K562 (cell line): ENCODE results near the gene TM7SF2. TPM values are rescaled to one million over a fixed set of nuclear protein-coding genes. Genes with fewer than 3 reads are reported as not detected.

ENCODE experiments used
- ATAC-seq: fragments of 200-7000 bp; cut with Tn5 transposase; 3 replicates; pipeline ENCODE4 v1.9.1; 2020; ENCODE audit warnings: moderate library complexity
- BruUV-seq: library from RNA; stranded (reverse); fragments of 400-500 nt; replicated peaks from 2 replicates; lab custom pipeline; 2021; lab: Mats Ljungman, UMichigan
- CTCF ChIA-PET: fragments of 300-600 bp; formaldehyde crosslinking; extraction: SDS; loops from one replicate; lab custom pipeline; 2021; ENCODE audit warnings: low intra/inter-chr PET ratio; lab: Yijun Ruan, JAX
- POLR2A ChIA-PET: fragments of 300-600, 350-650 bp; sonication (Branson Sonifier 250); formaldehyde crosslinking; extraction: SDS; loops from one replicate; lab custom pipeline; 2021; ENCODE audit warnings: antibody characterized with exemption, inconsistent platforms; lab: Yijun Ruan, JAX
- DNase-seq, 4 experiments: peaks; one replicate each; pipeline versions ENCODE4 v3.0.0 to v3.0.0-alpha.2; 2011 to 2018; ENCODE audit warnings: low spot score in 3 of 4, mixed read lengths in 3 of 4; ENCODE audit errors: extremely low read depth in 1 of 4
- FAIRE-seq: peaks from 2 replicates; lab custom pipeline; 2011; peaks lifted over from hg19 to GRCh38; lab: Jason Lieb, UNC
- H2AFZ ChIP-seq: 2 replicates; pipeline ENCODE4 v1.6.0; 2011; ENCODE audit warnings: low read depth, low read length, control low read depth, inconsistent platforms
- H3K27ac ChIP-seq: fragments of 200-600 bp; 3 replicates; pipeline ENCODE4 v1.8.0; 2011; ENCODE audit warnings: low read depth, mild to moderate bottlenecking, control low read depth, inconsistent platforms, low read length, moderate library complexity, mixed read lengths; ENCODE audit errors: extremely low read depth
- H3K27me3 ChIP-seq, 2 experiments: fragments of 300-600 bp in 1 of 2; 2 replicates in 1 of 2; 3 replicates in 1 of 2; pipeline versions ENCODE4 v1.6.0 to v1.8.0; 2011; ENCODE audit warnings: inconsistent platforms in 2 of 2, low read length in 2 of 2, mild to moderate bottlenecking in 1 of 2, mixed read lengths in 1 of 2, moderate library complexity in 1 of 2; ENCODE audit not compliant: control insufficient read depth in 2 of 2, insufficient read depth in 2 of 2
- H3K36me3 ChIP-seq: fragments of 300-600 bp; 3 replicates; pipeline ENCODE4 v1.8.0; 2011; ENCODE audit warnings: mild to moderate bottlenecking, low read length, inconsistent platforms; ENCODE audit not compliant: control insufficient read depth, insufficient read depth
- H3K4me1 ChIP-seq, 2 experiments: fragments of 200-600 bp in 1 of 2; replicated peaks in 1 of 2; 2 replicates in 1 of 2; 3 replicates in 1 of 2; pipeline versions ENCODE4 v1.5.1 to v1.8.0; 2011; ENCODE audit warnings: inconsistent platforms in 2 of 2, low read length in 2 of 2, mild to moderate bottlenecking in 1 of 2, mixed read lengths in 1 of 2, moderate library complexity in 1 of 2; ENCODE audit not compliant: control insufficient read depth in 2 of 2, insufficient read depth in 2 of 2
- H3K4me2 ChIP-seq: 2 replicates; pipeline ENCODE4 v1.6.1; 2011; ENCODE audit warnings: low read length, control low read depth, inconsistent platforms, mixed read lengths; ENCODE audit not compliant: insufficient read depth
- H3K4me3 ChIP-seq: fragments of 200-600 bp; sonication (generic), shearing (Covaris generic); 2 replicates; pipeline ENCODE4 v1.5.1; 2016; ENCODE audit warnings: control low read depth, inconsistent platforms
- H3K79me2 ChIP-seq: fragments of 200-600 bp; 3 replicates; pipeline ENCODE4 v1.8.0; 2011; ENCODE audit warnings: low read length, inconsistent platforms; ENCODE audit not compliant: control insufficient read depth, insufficient read depth
- H3K9ac ChIP-seq, 2 experiments: 2 replicates each; pipeline versions ENCODE4 v1.6.0 to v1.6.1; 2011; ENCODE audit warnings: low read depth in 2 of 2, low read length in 2 of 2, control low read depth in 1 of 2, inconsistent platforms in 1 of 2, mild to moderate bottlenecking in 1 of 2, mixed read lengths in 1 of 2; ENCODE audit not compliant: insufficient read depth in 1 of 2
- H3K9me1 ChIP-seq: one replicate; pipeline ENCODE4 v1.6.0; 2011; ENCODE audit warnings: inconsistent platforms, mild to moderate bottlenecking, low read length, moderate library complexity; ENCODE audit not compliant: control insufficient read depth, insufficient read depth
- H3K9me3 ChIP-seq: replicated peaks from 2 replicates; pipeline ENCODE4 v1.5.1; 2011; ENCODE audit warnings: low read depth, low read length, inconsistent platforms; ENCODE audit not compliant: control insufficient read depth, insufficient read depth
- H4K20me1 ChIP-seq: replicated peaks from 2 replicates; pipeline ENCODE4 v1.6.1; 2011; ENCODE audit warnings: low read length, inconsistent platforms, mixed read lengths; ENCODE audit not compliant: control insufficient read depth, insufficient read depth
- GTF2F1 ChIP-seq: IDR thresholded peaks from 2 replicates; pipeline ENCODE4 v1.6.1; 2011; ENCODE audit warnings: low read depth, low read length, improper control_type of control experiment
- MBD2 ChIP-seq: sonication (generic); IDR thresholded peaks from 2 replicates; pipeline ENCODE4 v1.6.1; 2016; ENCODE audit warnings: low read depth, borderline replicate concordance
- NFXL1 ChIP-seq: fragments of 450-650 bp; formaldehyde crosslinking; IDR thresholded peaks from 2 replicates; pipeline ENCODE4 v1.4.0; 2021; ENCODE audit warnings: mild to moderate bottlenecking
- PCBP1 ChIP-seq: fragments of 200-400 bp; formaldehyde crosslinking; IDR thresholded peaks from 2 replicates; pipeline ENCODE4 v1.6.1; 2018; ENCODE audit warnings: mild to moderate bottlenecking, low read depth, low read length; ENCODE audit not compliant: poor library complexity, severe bottlenecking
- PREB ChIP-seq: sonication (generic); formaldehyde crosslinking; IDR thresholded peaks from 2 replicates; pipeline ENCODE4 v1.8.1; 2023; ENCODE audit warnings: mild to moderate bottlenecking, missing genetic modification reagents
- PYGO2 ChIP-seq: fragments of 450-650 bp; IDR thresholded peaks from 2 replicates; pipeline ENCODE4 v1.6.1; 2016; ENCODE audit warnings: mild to moderate bottlenecking, missing genetic modification characterization, moderate library complexity, missing compliant biosample characterization
- SIRT6 ChIP-seq: IDR thresholded peaks from one replicate; pipeline ENCODE4 v1.6.1; 2012; ENCODE audit warnings: low read depth, mild to moderate bottlenecking, control low read depth, inconsistent platforms, low read length, moderate library complexity
- SMAD3 ChIP-seq: fragments of 450-650 bp; formaldehyde crosslinking; conservative IDR thresholded peaks from 2 replicates; pipeline ENCODE4 v1.4.0; 2020; ENCODE audit warnings: mild to moderate bottlenecking
- SMC3 ChIP-seq: conservative IDR thresholded peaks from 2 replicates; pipeline ENCODE4 v1.6.1; 2011; ENCODE audit warnings: low read depth, low read length, improper control_type of control experiment; ENCODE audit not compliant: insufficient read depth
- TFE3 ChIP-seq: fragments of 450-650 bp; formaldehyde crosslinking; IDR thresholded peaks from 2 replicates; pipeline ENCODE4 v1.4.0; 2020; ENCODE audit warnings: mild to moderate bottlenecking, mixed read lengths
- THAP7 ChIP-seq: fragments of 250-450 bp; sonication (Bioruptor Pico); IDR thresholded peaks from 2 replicates; pipeline ENCODE4 v1.5.0; 2021
- UBTF ChIP-seq, 2 experiments: IDR thresholded peaks; 2 replicates each; pipeline ENCODE4 v1.6.1; 2012; ENCODE audit warnings: improper control_type of control experiment in 2 of 2, low read depth in 2 of 2, low read length in 2 of 2, borderline replicate concordance in 1 of 2
- ZC3H11A ChIP-seq: IDR thresholded peaks from 2 replicates; pipeline ENCODE4 v1.6.1; 2012; ENCODE audit warnings: low read depth, low read length, improper control_type of control experiment
- ZNF282 ChIP-seq: sonication (generic); formaldehyde crosslinking; IDR thresholded peaks from 2 replicates; pipeline ENCODE4 v1.8.1; 2023; ENCODE audit warnings: missing genetic modification reagents
- ZNF57 ChIP-seq: fragments of 450-650 bp; formaldehyde crosslinking; IDR thresholded peaks from 2 replicates; pipeline ENCODE4 v1.4.0; 2020; ENCODE audit warnings: mild to moderate bottlenecking, moderate library complexity
- ZNF589 ChIP-seq: fragments of 200-800 bp; sonication (Bioruptor generic); IDR thresholded peaks from 2 replicates; pipeline ENCODE4 v1.6.1; 2016; ENCODE audit warnings: low read depth, missing genetic modification characterization, missing compliant biosample characterization
- WGBS: fragments of 100-300 bp; shearing (Covaris generic); methylation state at CpG from one replicate; pipeline ENCODE4 v1.1.6; 2016; ENCODE audit warnings: low coverage, mixed read lengths; ENCODE audit not compliant: insufficient coverage; ENCODE audit errors: missing lambda C conversion rate; 5-methylcytosine and 5-hydroxymethylcytosine counted together
- in situ Hi-C: fragments of 300-500 bp; cut with MboI; formaldehyde crosslinking; loops from 4 replicates; pipeline ENCODE4 v1.15.0; 2018; ENCODE audit warnings: inconsistent platforms, mixed read lengths
- intact Hi-C: fragments of 100-400 bp; cut with micrococcal nuclease; formaldehyde crosslinking; loops from 2 replicates; pipeline ENCODE4 v1.14.2; 2022
- polyA plus RNA-seq, 8 experiments: library from polyadenylated mRNA; depleted of rRNA in 4 of 8; stranded (reverse) in 5 of 8; unstranded in 3 of 8; fragments of >200 nt; fragmentation: Nextera tagmentation in 2 of 8; fragmentation: Illumina TruSeq in 1 of 8; extraction: Ambion mirVana in 2 of 8; extraction: Trizol in 1 of 8; gene quantifications; 2 replicates each; pipeline versions ENCODE4 v1.2.1 to v1.2.3, GENCODE V29; 2011 to 2014; ENCODE audit warnings: inconsistent platforms in 1 of 8, missing spikeins in 1 of 8
- total RNA-seq, 7 experiments: library from RNA; depleted of rRNA in 6 of 7; stranded (reverse); fragments of >200 nt in 6 of 7; fragmentation: Illumina TruSeq in 2 of 7; extraction: Trizol in 2 of 7; gene quantifications; 2 replicates each; pipeline versions ENCODE4 v1.2.1 to v1.2.3, GENCODE V29; 2011 to 2021; ENCODE audit warnings: low replicate concordance in 1 of 7

TM7SF2 gene
- total and polyA plus RNA-seq, 9 of the 15 experiments (the other 6 are each of a cell fraction or from before 2014, with no cell fraction given), result 1.2 to 22.0 (median 14.3) TPM

- CTCF ChIA-PET, result interaction anchor here (2.5 kb wide), 1 partner anchor 67 kb away, joined by 19 read pairs; the partner anchor contains the start of gene CAPN1
- no peak for ATAC-seq
- H3K9me1 ChIP-seq, result no peaks in the 10 kb centered on the region
- peak overlapping the region; percentile 79; the same call in 1 of the 3 replicates for H3K27ac ChIP-seq
- no peaks in the 10 kb centered on the region for H3K9me3 ChIP-seq
- POLR2A ChIA-PET, result interaction anchor here (0.6 to 7.2 kb wide), 8 partner anchors 17 to 386 kb away, joined by 3 to 92 read pairs (median 4); partner anchors contain the start of genes CDC42EP2, MALAT1, SPDYC and SYVN1
- WGBS, result 23% methylated on average over 13 of the region's 14 CpGs
- FAIRE-seq, result no peak
- H3K36me3 ChIP-seq, result peaks cover 40% of the 10 kb centered on the region
- peaks cover 31 to 70% of the 10 kb centered on the region in 2 experiments for H3K4me1 ChIP-seq
- peak overlapping the region; percentile 44 for H3K4me3 ChIP-seq
- no TSS peak for BruUV-seq
- peak overlapping the region; percentile 93 for H3K4me2 ChIP-seq
- in situ Hi-C loops (no loop called here), intact Hi-C loops (loop anchor here (5.0 to 10.0 kb wide), 3 partner anchors 201 to 266 kb away; partner anchors contain the start of gene CDC42EP2)
- H4K20me1 ChIP-seq, result no peaks in the 10 kb centered on the region
- no peaks in the 10 kb centered on the region for H3K27me3 ChIP-seq
- peak in 1 of 4 experiments; percentile 23 for DNase-seq
- peak overlapping the region; percentile 78 to 89 for H3K9ac ChIP-seq
- H3K79me2 ChIP-seq, result peaks cover 26% of the 10 kb centered on the region
- H2AFZ ChIP-seq, result peak overlapping the region; percentile 89; the same call in 1 of the 2 replicates
- no peak for TF ChIP-seq SIRT6
- TF ChIP-seq GTF2F1, result no peak
- no peak for TF ChIP-seq MBD2
- no peak for TF ChIP-seq PREB (CRISPR knock-in tag)
- TF ChIP-seq SMAD3 (CRISPR knock-in tag), result no peak
- TF ChIP-seq SMC3, result no peak
- TF ChIP-seq THAP7 (CRISPR knock-in tag), result no peak
- TF ChIP-seq ZC3H11A, result 0 out of 2 replicates have a peak, but pooled peaks have one; percentile 9
- no peak for TF ChIP-seq ZNF589 (CRISPR knock-in tag)
- TF ChIP-seq NFXL1 (CRISPR knock-in tag), result no peak
- no peak for TF ChIP-seq ZNF57 (CRISPR knock-in tag)
- no peak for TF ChIP-seq TFE3 (CRISPR knock-in tag)
- 0 out of 4 replicates have a peak, but pooled peaks of 1 of the 2 experiments have one; percentile 11 for TF ChIP-seq UBTF (IDR thresholded peaks at IDR 0.05; ENCODE audit: borderline replicate concordance in 1 of 2, low read depth in 2 of 2, low read length in 2 of 2)
- TF ChIP-seq ZNF282, result no peak
- no peak for TF ChIP-seq PCBP1
- TF ChIP-seq PYGO2 (tag), result no peak
Measured at GRCh38 chr11:65113361-65113756, 1.7 kb downstream of the TM7SF2 start.
